ENCODE measurements around the gene HTR3A.
"Not testable (repeated sequence)": the region's sequence is repeated elsewhere in the genome, so short reads cannot be mapped to it uniquely, and the experiment has no call there.

The HTR3A gene

DNA sequence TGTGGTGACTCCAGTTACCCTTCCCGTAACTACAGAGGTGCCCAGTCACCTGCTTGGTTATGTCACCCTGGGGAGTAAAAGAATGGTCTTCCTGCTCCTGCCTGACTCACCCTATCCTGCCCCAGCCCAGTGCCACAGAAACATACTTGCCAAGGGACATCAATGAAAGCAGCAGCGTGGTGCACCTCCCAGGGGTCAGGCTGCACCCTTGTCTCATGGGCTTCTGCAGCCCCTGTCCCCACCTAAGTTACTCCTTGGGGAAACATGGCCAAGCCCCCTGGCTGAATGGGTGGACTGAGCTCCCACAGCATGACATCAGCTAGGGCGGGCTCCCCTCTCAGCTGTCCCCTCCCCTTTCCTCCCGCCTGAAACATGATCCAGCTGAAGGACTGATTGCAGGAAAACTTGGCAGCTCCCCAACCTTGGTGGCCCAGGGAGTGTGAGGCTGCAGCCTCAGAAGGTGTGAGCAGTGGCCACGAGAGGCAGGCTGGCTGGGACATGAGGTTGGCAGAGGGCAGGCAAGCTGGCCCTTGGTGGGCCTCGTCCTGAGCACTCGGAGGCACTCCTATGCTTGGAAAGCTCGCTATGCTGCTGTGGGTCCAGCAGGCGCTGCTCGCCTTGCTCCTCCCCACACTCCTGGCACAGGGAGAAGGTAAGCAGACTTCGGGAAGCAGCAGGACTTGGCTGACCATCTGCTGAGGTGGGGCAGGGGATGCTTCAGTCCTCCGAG, at the start of gene HTR3A:
HTR3A (plus strand) TSS at position 368 of the 730 bp plus-strand sequence; CDS start at position 586, 218 bp downstream.
- DNase-seq: no peak

DNA sequence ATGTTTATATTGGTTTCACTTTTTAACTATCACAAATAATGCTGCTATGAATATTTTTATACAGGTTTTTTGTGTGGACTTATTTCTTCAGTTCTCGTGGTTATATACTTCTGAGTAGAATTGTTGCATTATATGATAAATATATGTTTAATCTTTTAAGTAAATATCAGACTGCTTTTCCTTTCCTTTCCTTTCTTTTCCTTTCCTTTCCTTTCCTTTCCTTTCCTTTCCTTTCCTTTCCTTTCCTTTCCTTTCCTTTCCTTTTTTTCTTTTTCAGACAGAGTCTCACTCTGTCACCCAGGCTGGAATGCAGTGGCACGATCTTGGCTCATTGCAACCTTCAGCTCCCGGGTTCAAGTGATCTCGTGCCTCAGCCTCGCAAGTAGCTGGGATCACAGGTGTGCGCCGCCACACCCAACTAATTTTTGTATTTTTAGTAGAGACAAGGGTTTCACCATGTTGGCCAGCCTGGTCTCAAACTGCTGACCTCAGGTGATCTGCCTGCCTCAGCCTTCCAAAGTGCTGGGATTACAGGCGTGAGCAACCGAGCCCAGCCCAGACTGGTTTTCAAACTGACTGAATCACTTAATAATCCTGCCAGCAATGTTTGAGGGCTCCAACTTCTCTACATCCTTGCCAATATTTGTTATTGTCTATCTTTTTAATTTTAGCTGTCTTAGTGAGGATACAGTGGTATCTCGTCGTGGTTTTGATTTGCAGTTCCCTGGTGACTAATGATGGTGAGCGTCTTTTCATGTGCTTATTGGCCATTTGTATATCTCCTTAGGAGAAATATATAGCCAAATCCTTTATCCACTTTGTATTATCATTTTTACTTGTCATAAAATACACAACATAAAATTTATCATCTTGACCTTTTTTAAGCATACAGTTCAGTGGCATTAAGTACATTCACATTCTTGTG, 48.4 kb upstream of the HTR3A start:
- DNase-seq: no peak

DNA sequence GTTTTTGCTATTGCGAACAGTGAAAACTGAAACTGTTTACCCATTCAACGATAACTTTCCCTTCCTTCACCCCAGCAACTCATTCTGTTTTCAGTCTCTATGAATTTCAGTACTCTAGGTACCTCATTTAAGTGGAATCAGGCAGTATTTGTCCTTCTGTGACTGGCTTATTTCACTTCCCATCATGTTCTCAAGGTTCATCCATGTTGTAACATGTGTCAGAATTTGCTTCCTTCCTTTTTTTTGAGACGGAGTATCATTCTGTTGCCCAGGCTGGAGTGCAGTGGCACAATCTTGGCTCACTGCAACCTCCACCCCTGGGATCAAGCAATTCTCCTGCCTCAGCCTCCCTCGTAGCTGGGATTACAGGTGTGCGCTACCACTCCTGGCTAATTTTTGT, 46.6 kb upstream of the HTR3A start:
- DNase-seq: no peak

DNA sequence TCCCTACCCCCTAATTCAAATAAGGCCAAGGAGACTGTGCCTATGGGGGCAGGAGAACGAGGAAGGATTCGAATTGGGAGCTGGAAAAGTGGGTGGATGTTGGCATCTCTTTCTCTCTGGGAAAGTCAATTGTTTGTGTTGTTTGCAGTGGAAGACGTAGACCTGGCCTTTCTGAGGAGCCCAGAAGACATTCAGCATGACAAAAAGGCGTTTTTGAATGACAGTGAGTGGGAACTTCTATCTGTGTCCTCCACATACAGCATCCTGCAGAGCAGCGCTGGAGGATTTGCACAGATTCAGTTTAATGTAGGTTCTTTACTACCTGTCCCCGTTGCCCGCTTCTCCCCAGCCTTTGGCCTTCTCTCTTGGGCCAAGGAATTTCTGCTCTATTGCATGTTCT, 42.1 kb upstream of the HTR3A start:
- DNase-seq: no peak

DNA sequence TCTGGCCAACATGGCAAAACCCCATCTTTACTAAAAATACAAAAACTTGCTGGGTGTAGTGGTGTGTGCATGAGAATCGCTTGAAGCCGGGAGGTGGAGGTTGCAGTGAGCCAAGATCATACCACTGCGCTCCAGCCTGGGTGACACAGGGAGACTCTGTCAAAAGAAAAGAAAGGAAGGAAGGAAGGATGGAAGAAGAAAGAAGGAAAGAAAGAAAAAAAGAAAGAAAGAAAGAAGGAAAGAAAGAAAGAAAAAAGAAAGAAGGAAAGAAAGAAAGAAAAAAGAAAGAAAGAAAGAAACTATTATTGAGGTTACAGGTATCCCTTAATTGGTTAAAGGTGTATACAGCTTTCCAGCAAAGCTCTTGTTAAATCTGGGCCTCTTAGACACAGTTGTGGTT, 40.7 kb upstream of the HTR3A start:
- not testable (repeated sequence) for DNase-seq

DNA sequence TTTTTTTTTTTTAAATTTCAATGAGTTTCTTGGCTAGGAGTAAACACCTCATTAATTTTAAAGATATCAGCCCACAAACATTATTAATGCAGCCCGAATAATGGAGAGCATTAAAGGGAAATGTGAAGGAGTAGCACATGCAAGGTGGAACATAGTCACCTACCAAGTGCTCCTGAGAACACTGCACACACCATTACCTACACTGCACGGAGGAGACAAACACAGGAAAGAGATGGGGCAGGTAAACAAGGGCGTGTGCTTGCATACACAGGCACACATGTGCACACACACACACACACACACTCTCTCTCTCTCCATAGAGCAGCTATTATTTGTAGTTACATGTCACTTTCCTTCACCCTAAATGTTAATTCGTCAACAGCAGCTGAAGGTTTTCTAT, 40.1 kb upstream of the HTR3A start:
- no peak for DNase-seq

DNA sequence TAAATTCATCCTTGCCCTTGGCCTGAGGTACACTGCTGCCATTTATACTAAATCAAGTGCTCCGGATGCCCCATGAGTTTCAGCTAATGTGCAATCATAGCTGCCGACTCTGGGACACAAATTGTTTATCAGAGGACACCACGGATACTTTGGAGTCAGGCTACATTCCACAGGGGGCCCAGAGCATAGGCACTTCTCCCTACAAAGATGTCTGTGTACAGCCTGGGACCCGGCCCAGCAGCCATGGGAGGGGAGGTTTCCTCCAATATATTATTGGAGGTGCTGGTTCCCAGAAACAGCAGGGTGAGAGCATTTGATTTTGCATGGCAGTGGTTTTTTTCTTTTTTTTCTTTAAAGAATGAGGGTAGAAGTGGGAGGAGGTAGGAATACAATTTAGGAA, 39.0 kb upstream of the HTR3A start:
- no peak for DNase-seq

DNA sequence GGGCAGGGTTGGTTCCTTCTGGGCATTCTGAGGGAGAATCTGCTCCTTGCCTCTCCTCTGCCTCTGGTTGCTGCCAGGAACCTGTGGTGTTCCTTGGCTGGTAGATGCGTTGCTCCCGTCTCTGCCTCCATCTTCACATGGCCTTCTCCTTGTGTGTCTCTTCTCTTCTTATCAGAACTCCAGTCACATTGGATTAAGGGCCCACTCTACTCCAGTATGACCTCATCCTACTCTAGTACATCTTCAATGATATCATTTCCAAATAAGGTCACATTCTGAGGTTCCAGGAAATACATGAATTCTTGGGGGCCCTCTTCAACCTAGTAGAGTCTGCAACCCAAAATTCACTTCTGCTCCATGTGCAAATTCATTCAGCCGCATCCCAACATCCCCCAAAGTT, 37.0 kb upstream of the HTR3A start:
- no peak for DNase-seq

DNA sequence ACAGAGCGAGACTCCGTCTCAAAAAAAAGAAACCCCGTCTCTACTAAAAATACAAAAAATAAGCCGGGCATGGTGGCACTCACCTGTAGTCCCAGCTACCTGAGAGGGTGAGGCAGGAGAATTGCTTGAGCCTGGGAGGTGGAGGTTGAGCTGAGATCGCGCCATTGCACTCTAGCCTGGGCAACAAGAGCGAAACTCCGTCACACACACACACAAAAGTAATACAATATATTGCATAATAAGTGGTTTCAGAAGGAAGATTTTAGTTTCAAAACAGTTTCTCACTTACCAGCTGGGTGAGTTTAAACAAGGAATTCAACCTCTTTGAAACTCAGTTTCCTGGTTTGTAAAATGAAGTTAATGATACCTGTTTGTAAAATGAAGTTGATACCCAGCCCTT, 32.7 kb upstream of the HTR3A start:
- DNase-seq: no peak

DNA sequence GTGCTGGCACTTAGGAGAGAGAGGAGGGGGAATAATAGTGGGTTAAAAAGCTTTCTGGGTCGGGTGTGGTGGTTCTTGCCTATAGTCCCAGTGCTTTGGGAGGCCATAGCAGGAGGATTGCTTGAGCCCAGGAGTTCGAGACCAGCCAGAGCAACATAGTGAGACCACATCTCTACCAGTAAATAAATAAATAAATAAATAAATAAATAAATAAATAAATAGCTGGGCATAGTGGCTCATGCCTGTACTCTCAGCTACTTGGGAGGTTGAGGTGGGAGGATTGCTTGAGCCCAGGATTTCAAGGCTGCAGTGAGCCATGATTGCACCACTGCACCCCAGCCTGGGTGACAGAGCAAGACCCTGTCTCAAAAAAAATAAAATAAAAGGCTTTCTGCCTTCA, 28.7 kb upstream of the HTR3A start:
- DNase-seq: not testable (repeated sequence)

DNA sequence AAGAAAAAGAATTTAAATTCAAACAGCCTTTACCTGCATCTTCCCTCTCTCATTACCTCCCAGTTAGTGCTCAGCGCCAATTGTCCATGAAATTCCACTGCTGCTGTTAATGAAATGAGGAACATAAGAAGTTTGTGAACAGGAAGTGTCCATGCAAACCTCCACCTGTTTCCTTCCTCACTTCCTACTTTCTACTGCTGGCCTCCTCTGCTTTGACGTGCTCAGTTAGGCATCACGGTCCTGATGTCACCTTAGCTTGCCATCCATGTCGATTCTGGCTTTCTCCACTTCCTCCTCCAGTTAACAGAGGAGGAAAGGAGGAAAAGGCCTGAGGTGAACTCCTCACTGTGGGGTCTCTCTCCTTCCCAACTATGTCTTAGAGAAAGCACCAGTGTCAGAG, 26.9 kb upstream of the HTR3A start:
- DNase-seq: no peak

DNA sequence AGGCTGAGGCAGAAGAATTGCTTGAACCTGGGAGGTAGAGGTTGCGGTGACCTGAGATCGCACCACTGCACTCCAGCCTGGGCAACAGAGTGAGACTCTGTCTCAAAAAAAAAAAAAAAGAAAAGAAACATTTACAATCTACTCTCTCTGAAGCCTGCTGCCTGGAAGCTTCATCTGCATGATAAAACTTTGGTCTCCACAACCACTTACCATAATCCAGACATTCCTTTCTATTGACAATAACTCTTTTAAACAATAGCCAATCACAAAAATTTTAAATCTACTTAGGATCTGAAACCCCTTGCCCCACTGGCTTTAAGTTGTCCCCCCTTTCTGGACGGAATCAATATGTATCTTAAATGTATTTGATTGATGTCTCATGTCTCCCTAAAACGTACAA, 25.0 kb upstream of the HTR3A start:
- DNase-seq: no peak

DNA sequence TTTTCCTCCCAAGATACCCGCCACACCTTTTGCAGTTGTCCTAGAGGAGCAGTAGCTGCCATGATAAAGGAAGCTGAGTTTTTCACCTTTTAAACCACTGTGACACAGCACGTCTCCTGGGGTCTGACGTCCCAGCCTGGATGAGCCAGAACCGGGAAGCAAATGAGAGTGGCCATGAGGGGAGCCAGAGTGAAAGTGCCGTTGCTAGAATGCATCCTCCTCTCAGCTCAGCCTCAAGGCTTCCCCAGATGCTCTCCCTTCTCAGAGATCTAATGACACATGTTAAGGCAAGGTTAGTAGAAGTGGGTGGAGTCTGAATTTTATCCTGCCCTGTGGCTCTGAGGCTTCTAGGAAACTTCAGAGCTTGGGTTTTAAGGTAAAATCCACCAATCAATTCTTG, 23.4 kb upstream of the HTR3A start:
- no peak for DNase-seq

DNA sequence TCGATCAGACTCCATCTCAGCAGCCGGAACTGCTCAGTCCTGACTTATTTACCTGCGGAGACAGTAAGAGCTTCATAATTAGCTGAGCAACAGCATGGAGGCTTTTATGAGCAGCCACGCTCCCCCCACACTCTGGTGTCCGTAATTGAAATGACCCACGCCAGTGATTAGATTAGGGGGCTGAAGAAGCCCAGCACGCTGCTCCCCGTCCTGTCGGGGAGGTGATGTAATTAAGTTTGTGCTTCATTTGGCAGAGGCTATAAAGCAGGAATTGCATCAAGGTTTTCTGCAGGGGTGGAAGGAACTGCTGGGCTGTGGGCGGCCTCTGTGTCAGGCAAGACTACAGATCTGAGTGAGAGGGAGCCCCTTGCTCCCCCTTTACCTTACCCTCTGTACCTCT, 22.8 kb upstream of the HTR3A start:
- no peak for DNase-seq

DNA sequence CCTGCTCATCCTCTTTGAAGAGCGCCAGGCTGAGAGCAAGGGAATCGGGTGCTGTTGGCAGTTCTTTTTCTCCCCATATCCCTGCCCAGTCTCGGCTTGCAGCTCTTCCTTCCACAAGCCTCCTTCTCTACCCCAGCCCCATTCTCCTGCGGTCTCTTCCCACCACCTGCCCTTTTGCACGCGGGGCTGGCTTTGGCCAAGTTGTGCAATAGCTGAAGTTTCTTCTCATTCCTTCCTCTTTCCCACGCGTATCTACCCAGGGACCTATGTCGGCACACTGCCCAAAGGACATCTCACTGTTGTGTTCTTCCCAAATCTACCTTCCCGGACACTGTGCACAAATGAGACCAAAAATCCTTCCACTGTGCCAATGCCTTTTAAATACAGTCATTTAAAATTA, 22.3 kb upstream of the HTR3A start:
- no peak for DNase-seq

DNA sequence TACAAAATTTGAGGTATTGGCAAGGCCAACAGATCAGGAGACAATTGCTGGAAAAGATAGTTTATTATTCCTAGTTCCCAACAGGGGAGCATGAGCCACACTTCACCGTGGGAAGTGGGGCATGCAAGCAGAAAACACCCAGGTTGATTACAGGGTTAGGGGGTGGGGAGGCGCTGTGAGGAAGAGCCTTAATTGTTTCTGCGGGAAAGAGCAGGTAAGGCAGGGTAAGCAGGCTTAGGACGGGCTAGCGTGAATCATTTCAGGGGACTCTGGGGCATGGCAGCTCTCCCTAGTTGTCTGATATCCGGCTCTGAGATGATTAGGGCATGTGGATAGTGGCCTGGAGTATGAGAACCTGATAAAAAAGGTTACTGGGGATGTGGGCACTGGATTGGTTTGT, 20.7 kb upstream of the HTR3A start:
- DNase-seq: no peak

DNA sequence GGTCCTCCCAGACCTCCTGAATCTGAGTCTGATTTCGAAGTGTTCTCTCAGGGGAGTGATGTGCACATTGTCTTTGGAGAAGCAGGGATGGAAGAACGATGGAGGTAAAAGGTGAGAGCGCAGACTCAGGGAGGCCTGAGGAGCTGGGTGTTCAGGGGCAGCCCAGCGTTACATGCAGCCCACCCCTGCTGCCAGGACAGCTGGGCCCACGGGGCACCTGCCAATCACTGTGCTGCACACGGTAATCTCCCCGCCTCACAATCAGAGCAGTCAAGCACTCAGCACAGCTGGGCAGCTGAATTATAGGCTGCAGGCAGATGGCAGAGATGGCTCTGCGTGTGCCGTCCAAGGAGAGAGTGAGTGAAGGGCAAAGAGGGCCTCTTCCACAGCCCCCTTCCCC, 17.9 kb upstream of the HTR3A start:
- DNase-seq: no peak

DNA sequence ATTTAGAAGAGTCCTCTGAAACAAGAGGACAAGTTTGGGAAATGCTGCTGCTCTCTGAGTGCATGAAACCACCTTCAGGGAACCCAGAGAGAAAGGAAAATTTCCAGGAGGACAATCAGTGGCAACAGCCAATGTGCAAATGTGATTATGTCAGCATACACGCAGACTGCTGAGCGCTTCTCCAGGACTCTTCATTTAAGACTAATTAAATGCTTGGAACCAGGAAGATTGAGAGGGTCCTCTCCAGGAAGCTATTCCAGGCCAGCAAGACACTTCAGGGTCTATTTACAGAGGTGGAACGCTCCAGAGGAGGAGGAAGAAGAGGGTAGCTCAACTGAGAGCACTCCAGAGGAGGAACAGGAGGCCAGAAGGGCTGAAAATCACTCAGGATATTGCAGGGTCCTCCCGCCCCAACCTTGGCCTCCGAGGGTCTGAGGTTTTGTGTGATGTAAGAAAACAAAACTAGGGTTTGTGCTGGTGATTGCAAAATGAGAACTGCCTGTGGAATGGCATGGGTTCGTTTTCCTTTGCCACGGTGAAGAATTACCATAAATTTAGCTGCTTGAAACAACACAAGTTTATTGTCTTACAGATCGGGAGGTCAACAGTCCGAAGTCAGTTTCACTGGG, 14.1 kb upstream of the HTR3A start:
- no peak for DNase-seq

DNA sequence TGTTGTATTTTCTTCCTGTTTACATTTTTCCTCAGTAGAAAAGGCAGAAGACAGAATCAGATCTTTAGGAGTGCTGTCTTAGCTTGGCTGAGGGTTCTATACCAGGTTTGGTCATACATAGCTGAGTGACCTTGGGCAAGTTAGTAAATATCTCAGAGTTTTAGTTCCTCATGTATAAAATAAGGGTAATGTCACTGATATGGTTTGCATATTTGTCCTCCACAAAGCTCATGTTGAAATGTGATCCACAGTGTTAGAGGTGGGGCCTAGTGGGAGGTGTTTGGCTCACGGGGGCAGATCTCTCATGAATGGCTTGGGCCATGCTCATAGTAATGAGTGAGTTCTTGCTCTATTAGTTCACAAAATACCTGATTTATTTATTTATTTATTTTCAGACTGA, 7.5 kb upstream of the HTR3A start:
- no peak for DNase-seq

DNA sequence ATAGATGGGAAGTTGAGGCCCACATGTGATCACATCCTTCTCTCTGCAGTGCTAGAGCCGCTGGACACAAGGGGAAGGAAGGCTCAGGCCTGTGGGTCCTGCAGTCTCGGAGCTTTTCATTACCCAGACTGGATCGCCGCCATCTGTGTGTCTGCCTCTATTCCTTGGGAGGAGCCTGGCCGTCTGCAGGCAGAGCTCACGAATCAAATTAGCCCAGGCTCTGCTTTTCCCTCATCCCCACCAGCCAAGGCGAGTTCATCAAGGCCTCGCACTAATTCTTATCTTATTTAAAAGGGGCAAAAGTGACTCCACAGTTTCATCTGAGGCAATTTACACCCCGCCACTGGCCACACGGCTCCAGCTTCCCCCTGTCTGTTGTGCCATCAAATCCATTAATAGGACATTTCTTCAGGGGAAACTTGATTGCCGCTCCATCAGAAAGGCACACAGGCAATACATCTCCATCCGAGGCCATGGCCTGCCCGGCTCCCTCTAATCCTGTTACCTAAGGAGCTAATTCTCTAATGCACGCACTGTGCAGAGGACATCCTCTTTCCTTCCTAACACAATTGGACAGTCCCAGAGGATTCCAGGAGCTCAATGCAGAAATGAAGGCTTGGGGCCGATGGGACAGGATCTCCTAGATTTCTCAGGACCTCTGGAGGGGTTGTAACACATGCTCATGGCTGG, 3.3 kb upstream of the HTR3A start:
- no peak for DNase-seq

DNA sequence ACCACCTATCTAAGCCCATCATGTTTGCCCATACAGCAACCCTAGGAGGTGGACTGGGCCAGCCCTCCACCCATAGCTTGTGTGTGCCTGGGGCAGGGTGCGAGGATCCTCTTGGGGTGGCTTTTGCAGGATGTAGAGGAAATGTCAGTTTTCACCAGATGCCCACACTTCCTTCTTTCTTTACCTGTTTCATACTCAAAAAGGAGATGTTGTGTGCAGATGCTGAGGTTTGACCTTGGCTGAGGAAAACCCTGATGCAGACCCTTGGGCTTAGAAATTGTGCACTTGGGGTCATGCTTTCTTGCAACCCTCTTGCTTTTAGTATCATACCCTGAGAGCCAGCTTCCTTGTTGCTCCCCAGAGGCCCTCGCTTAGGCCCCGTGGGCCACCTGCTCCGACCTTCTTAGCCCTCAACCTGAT, 2.2 kb downstream of the HTR3A start:
- no peak for DNase-seq

DNA sequence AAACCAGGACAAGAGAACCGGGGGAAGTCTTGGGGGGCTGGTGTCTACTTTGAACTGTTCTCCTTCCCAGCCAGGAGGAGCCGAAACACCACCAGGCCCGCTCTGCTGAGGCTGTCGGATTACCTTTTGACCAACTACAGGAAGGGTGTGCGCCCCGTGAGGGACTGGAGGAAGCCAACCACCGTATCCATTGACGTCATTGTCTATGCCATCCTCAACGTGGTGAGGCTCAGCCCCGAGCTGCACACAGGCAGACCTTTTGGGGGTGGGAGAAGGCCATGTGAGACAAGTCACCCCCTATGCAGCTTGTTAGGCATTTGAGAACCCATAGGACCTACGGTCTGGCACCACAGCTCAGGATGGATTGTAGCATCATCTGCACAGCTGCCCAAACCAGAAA, 2.8 kb downstream of the HTR3A start:
- no peak for DNase-seq

DNA sequence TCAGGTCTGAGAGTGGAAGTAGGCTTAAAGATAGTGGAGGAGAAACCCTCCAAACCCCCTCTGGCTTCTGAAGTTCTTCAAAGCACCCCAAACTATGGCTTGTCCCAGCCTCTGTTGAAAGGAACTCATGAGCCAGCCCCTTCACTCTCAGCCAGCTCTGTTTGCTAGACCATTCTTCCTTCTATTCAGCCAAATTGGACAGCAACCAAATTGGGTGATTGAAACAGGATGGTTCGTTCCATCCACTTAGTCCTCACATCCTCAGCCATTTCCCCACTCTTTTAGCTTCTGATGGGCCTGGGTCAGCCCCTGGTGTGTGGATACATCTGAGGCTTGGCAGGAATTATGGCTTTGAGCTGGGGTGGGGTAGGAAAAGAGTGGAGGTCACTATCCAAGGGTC, 4.5 kb downstream of the HTR3A start:
- no peak for DNase-seq

Measured in stimulated activated naive CD4-positive, alpha-beta T cell treated with Interleukin-2 at 50 U/mL for 16 hours (primary cell).